Motor neuron (in vitro differentiated cells): ENCODE measurements around the gene FOSL2. TPM values are rescaled to one million over a fixed set of nuclear protein-coding genes. Genes with fewer than 3 reads are reported as not detected.
A peak's percentile ranks its signal among the peaks of the same experiment; 100 is the strongest.

Experiments used
- ATAC-seq, 8 experiments: fragments of 200-7000 bp; cut with Tn5 transposase; replicated peaks in 6 of 8; 2 replicates each; pipeline ENCODE4 v1.8.0; 2021; ENCODE audit warnings: mild to moderate bottlenecking in 8 of 8, moderate library complexity in 8 of 8
- H3K27ac ChIP-seq, 2 donors: fragments of 250-450 bp; sonication (Bioruptor Pico); 2 replicates each; pipeline ENCODE4 v1.9.0; 2021; ENCODE audit warnings: antibody characterized with exemption in 2 of 2, mild to moderate bottlenecking in 2 of 2, moderate library complexity in 1 of 2
- H3K4me1 ChIP-seq, 2 donors: fragments of 250-450 bp; sonication (Bioruptor Pico); replicated peaks in 1 of 2; 2 replicates each; pipeline ENCODE4 v1.6.1; 2021; ENCODE audit warnings: antibody characterized with exemption in 2 of 2, mild to moderate bottlenecking in 2 of 2, moderate library complexity in 1 of 2
- H3K4me3 ChIP-seq, 5 donors: fragments of 250-450 bp; sonication (Bioruptor Pico); 2 replicates each; pipeline ENCODE4 v1.9.0; 2021; ENCODE audit warnings: antibody characterized with exemption in 5 of 5, mild to moderate bottlenecking in 5 of 5, moderate library complexity in 4 of 5
- WGBS, 10 experiments: fragments of 450-650 bp; shearing (Covaris generic); methylation state at CpG; one replicate each; pipeline ENCODE4 v1.0.0; 2022; 5-methylcytosine and 5-hydroxymethylcytosine counted together
- in situ Hi-C, 9 experiments: fragments of 400-800 bp; cut with MboI; loops; one replicate each; pipeline ENCODE4 v1.15.0; 2021; ENCODE audit warnings: low sequenced_read_pairs in 9 of 9, low pct_unique_long_range_greater_than_20kb in 2 of 9; ENCODE audit not compliant: unreplicated experiment in 9 of 9
- total RNA-seq, 8 experiments: library from RNA; unstranded; fragments of 300-600 nt; gene quantifications; 2 replicates each; pipeline versions ENCODE4 v1.2.3 to v1.2.4, GENCODE V29; 2022

FOSL2 gene
- total RNA-seq, 8 experiments from 2014 or later = 1.6 to 67.7 (median 16.1) TPM

GRCh38 chr2:28406276-28407096 is 13.8 kb downstream of the FOSL2 start:
- in situ Hi-C loops = loop anchor here in 2 of 9 experiments (25.0 kb wide), 2 partner anchors 669 to 719 kb away; no protein-coding TSS in a partner anchor
- peak in 3 of 8 experiments; percentile 4 to 55 (median 47) for ATAC-seq
- H3K4me1 ChIP-seq = no peaks in the 10 kb centered on the region
- H3K27ac ChIP-seq = no peak overlapping the region
- no peak overlapping the region for H3K4me3 ChIP-seq
- 94 to 100% (median 96%) methylated on average over 2 to 6 of the region's 16 CpGs; no CpG with 5 or more reads in 7 of the 10 experiments for WGBS, 10 experiments

GRCh38 chr2:28407131-28407975 is 14.7 kb downstream of the FOSL2 start:
- Histone ChIP-seq H3K4me3 (no peak overlapping the region), H3K27ac (no peak overlapping the region), H3K4me1 (no peaks in the 10 kb centered on the region)
- in situ Hi-C loops = loop anchor here in 2 of 9 experiments (25.0 kb wide), 2 partner anchors 670 to 720 kb away; no protein-coding TSS in a partner anchor
- ATAC-seq = peak in 1 of 8 experiments; percentile 0
- 78 to 97% (median 83%) methylated on average over 1 to 5 of the region's 8 CpGs; no CpG with 5 or more reads in 3 of the 10 experiments for WGBS, 10 experiments

DNA sequence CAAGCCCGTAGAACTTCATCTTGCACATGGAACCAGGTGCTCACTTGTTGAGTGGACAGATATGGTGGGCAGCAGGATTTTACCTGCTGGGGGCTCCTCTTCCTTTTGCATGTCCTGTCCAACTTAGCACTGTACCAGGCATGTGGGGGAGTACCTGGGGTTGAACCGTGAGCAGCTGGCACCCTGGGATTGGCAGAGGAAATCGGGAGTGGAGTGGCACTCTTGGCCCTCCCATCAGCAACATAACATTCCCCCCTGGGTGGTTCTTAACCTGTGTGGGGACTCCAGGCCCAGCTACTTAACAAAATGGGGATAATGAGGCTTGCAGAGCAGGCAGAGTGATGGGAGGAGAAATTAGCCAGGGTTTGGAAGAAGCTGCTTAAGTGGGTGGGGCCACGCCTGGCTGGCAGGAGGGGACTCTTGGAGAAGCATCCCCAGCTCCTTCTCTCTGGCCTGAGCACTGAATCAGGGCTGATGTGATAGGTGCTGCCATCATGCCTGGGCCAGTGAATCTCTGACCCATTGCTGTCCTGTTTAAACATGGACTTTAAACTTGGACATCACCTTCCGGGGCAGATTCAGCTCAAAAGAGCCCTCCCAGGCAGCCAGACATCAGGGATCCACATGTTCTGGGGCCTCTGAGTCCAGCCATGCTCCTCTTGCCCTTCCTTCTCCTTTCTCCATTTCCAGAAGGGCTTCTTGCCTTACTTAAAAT is 15.5 kb downstream of the FOSL2 start:
- Histone ChIP-seq H3K27ac (no peak overlapping the region), H3K4me3 (no peak overlapping the region), H3K4me1 (no peaks in the 10 kb centered on the region)
- in situ Hi-C loops = loop anchor here in 2 of 9 experiments (25.0 kb wide), 2 partner anchors 671 to 721 kb away; no protein-coding TSS in a partner anchor
- 17 to 100% (median 97%) methylated on average over 1 to 3 of the region's 5 CpGs; no CpG with 5 or more reads in 2 of the 10 experiments for WGBS, 10 experiments
- no peak for ATAC-seq

GRCh38 chr2:28408764-28409599 is 16.3 kb downstream of the FOSL2 start:
- no peak overlapping the region for H3K27ac ChIP-seq
- peak in 3 of 8 experiments; percentile 3 to 41 (median 5) for ATAC-seq
- in situ Hi-C loops = loop anchor here in 2 of 9 experiments (25.0 kb wide), 2 partner anchors 672 to 722 kb away; no protein-coding TSS in a partner anchor

GRCh38 chr2:28411166-28411755 is 18.6 kb downstream of the FOSL2 start:
- WGBS, 10 experiments = 80 to 100% (median 100%) methylated on average over 1 to 3 of the region's 5 CpGs; no CpG with 5 or more reads in 3 of the 10 experiments
- in situ Hi-C loops = loop anchor here in 2 of 9 experiments (25.0 kb wide), 2 partner anchors 674 to 724 kb away; no protein-coding TSS in a partner anchor
- H3K4me3 ChIP-seq = no peak overlapping the region
- no peak overlapping the region for H3K27ac ChIP-seq
- no peak for ATAC-seq
- no peaks in the 10 kb centered on the region for H3K4me1 ChIP-seq

More at GRCh38 chr2:28408764-28409599, 16.3 kb downstream of the FOSL2 start:
- 89 to 100% (median 97%) methylated on average over 1 to 9 of the region's 26 CpGs; no CpG with 5 or more reads in 4 of the 10 experiments for WGBS, 10 experiments
- H3K4me1 ChIP-seq = no peaks in the 10 kb centered on the region
- no peak overlapping the region for H3K4me3 ChIP-seq

- 80 to 90% (median 83%) methylated on average over 1 to 11 of the region's 27 CpGs; no CpG with 5 or more reads in 7 of the 10 experiments for WGBS, 10 experiments
- ATAC-seq = no peak
- Histone ChIP-seq H3K4me3 (no peak overlapping the region), H3K4me1 (no peaks in the 10 kb centered on the region), H3K27ac (no peak overlapping the region)
- in situ Hi-C loops = loop anchor here in 2 of 9 experiments (25.0 kb wide), 2 partner anchors 675 to 725 kb away; no protein-coding TSS in a partner anchor
These were observed 19.4 kb downstream of the FOSL2 start for GRCh38 chr2:28411956-28412609.

GRCh38 chr2:28412625-28413151 is 20.0 kb downstream of the FOSL2 start:
- in situ Hi-C loops = loop anchor here in 2 of 9 experiments (25.0 kb wide), 2 partner anchors 675 to 725 kb away; no protein-coding TSS in a partner anchor
- H3K27ac ChIP-seq = no peak overlapping the region
- H3K4me3 ChIP-seq = no peak overlapping the region
- 60 to 100% (median 93%) methylated on average over 1 to 5 of the region's 6 CpGs; no CpG with 5 or more reads in 2 of the 10 experiments for WGBS, 10 experiments
- no peak for ATAC-seq
- H3K4me1 ChIP-seq = no peaks in the 10 kb centered on the region

GRCh38 chr2:28413152-28413898 is 20.7 kb downstream of the FOSL2 start:
- peak; percentile 4 to 78 (median 68) for ATAC-seq
- WGBS, 10 experiments = 29 to 100% (median 78%) methylated on average over 1 to 8 of the region's 20 CpGs; no CpG with 5 or more reads in 2 of the 10 experiments
- in situ Hi-C loops = loop anchor here in 2 of 9 experiments (25.0 kb wide), 2 partner anchors 676 to 726 kb away; no protein-coding TSS in a partner anchor

GRCh38 chr2:28413899-28414295 is 21.2 kb downstream of the FOSL2 start:
- in situ Hi-C loops = loop anchor here in 2 of 9 experiments (25.0 kb wide), 2 partner anchors 677 to 727 kb away; no protein-coding TSS in a partner anchor
- Histone ChIP-seq H3K4me3 (no peak overlapping the region), H3K4me1 (no peaks in the 10 kb centered on the region), H3K27ac (peak overlapping the region in 1 of 2 donors; percentile 63)
- peak in 4 of 8 experiments; percentile 18 to 50 (median 42) for ATAC-seq
- 37 to 100% (median 62%) methylated on average over 1 to 6 of the region's 7 CpGs; no CpG with 5 or more reads in 2 of the 10 experiments for whole genome bisulfite sequencing, 10 experiments

More at GRCh38 chr2:28413152-28413898, 20.7 kb downstream of the FOSL2 start:
- H3K27ac ChIP-seq = peak overlapping the region in 1 of 2 donors; percentile 63
- no peak overlapping the region for H3K4me3 ChIP-seq
- H3K4me1 ChIP-seq = no peaks in the 10 kb centered on the region

DNA sequence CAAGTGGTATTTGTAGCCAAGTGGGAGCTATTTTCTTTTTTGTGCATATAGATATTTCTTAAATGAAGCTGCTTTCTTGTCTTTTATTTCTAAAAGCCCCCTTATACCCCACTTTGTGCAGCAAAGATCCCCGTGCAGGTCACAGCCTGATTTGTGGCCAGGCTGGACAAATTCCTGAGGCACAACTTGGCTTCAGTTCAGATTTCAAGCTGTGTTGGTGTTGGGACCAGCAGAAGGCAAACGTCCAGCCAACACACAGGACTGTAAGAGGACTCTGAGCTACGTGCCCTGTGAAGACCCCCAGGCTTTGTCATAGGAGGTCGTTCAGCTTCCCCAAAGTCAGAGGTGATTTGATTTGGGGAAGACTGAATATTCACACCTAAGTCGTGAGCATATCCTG is 21.9 kb downstream of the FOSL2 start:
- 45 to 65% (median 56%) methylated on average over 2 to 4 of the region's 5 CpGs; no CpG with 5 or more reads in 6 of the 10 experiments for WGBS, 10 experiments
- ATAC-seq = no peak
- Histone ChIP-seq H3K27ac (no peak overlapping the region), H3K4me1 (no peaks in the 10 kb centered on the region), H3K4me3 (no peak overlapping the region)
- in situ Hi-C loops = loop anchor here in 2 of 9 experiments (25.0 kb wide), 2 partner anchors 677 to 727 kb away; no protein-coding TSS in a partner anchor
